Activated CD4-positive, alpha-beta memory T cell treated with anti-CD3 and anti-CD28 coated beads, Interleukin-2, amount 10 ng/mL, durations not matched to agents 7 days and 5 days (primary cell): Measurements from ENCODE around the gene NUDT14. TPM values are rescaled to one million over a fixed set of nuclear protein-coding genes. Genes with fewer than 3 reads are reported as not detected.

ENCODE experiments used
- CTCF ChIA-PET: fragments of 350-600 bp; sonication (Branson Sonifier 250); formaldehyde crosslinking; loops from one replicate; lab custom pipeline; 2021; ENCODE audit warnings: antibody characterized with exemption, inconsistent platforms; lab: Charles Lee
- POLR2A ChIA-PET: fragments of 350-600 bp; sonication (Branson Sonifier 250); formaldehyde crosslinking; loops from one replicate; lab custom pipeline; 2021; ENCODE audit warnings: antibody characterized with exemption; lab: Charles Lee
- DNase-seq: peaks from one replicate; pipeline ENCODE4 v3.0.0-alpha.2; 2020
- H3K27ac Mint-ChIP-seq: one replicate; pipeline ENCODE4 v1.8.0; 2021; ENCODE audit warnings: mild to moderate bottlenecking, mixed read lengths
- H3K27me3 Mint-ChIP-seq: one replicate; pipeline ENCODE4 v1.8.0; 2021; ENCODE audit warnings: mixed read lengths
- H3K36me3 Mint-ChIP-seq: one replicate; pipeline ENCODE4 v1.8.0; 2021; ENCODE audit warnings: low read depth, mixed read lengths
- H3K4me1 Mint-ChIP-seq: one replicate; pipeline ENCODE4 v1.8.0; 2021; ENCODE audit warnings: mixed read lengths
- H3K4me3 Mint-ChIP-seq: one replicate; pipeline ENCODE4 v1.8.0; 2021; ENCODE audit warnings: mild to moderate bottlenecking, mixed read lengths
- H3K9me3 Mint-ChIP-seq: one replicate; pipeline ENCODE4 v1.8.0; 2021; ENCODE audit warnings: mixed read lengths
- total RNA-seq, 2 experiments: library from RNA; stranded (reverse); gene quantifications; one replicate each; pipeline ENCODE4 v1.2.3, GENCODE V29; 2021

Gene NUDT14
- total RNA-seq, 2 experiments from 2014 or later: 23.8 to 24.9 TPM

- no peak for DNase-seq
- POLR2A ChIA-PET: no interaction called here
- peaks cover 6% of the 10 kb centered on the region for H3K9me3 Mint-ChIP-seq
- H3K27me3 Mint-ChIP-seq: peaks cover 28% of the 10 kb centered on the region
- no peak overlapping the region for H3K4me3 Mint-ChIP-seq
- H3K36me3 Mint-ChIP-seq: peaks cover 3% of the 10 kb centered on the region
- no peak overlapping the region for H3K27ac Mint-ChIP-seq
- H3K4me1 Mint-ChIP-seq: no peaks in the 10 kb centered on the region
- CTCF ChIA-PET: no interaction called here
Observed at GRCh38 chr14:105126126-105126980, 54.8 kb downstream of the NUDT14 start.

GRCh38 chr14:105124823-105125222 lies 56.3 kb downstream of the NUDT14 start:
- Mint-ChIP-seq H3K27ac (no peak overlapping the region), H3K4me3 (no peak overlapping the region), H3K4me1 (no peaks in the 10 kb centered on the region), H3K9me3 (peaks cover 13% of the 10 kb centered on the region), H3K27me3 (peaks cover 38% of the 10 kb centered on the region), H3K36me3 (peaks cover 3% of the 10 kb centered on the region)
- POLR2A ChIA-PET: no interaction called here
- CTCF ChIA-PET: no interaction called here
- DNase-seq: peak; percentile 12

GRCh38 chr14:105123981-105124765 lies 56.9 kb downstream of the NUDT14 start:
- Mint-ChIP-seq H3K9me3 (peaks cover 13% of the 10 kb centered on the region), H3K27me3 (peaks cover 39% of the 10 kb centered on the region), H3K4me1 (no peaks in the 10 kb centered on the region), H3K36me3 (peaks cover 3% of the 10 kb centered on the region), H3K27ac (no peak overlapping the region), H3K4me3 (no peak overlapping the region)
- DNase-seq: peak; percentile 5
- ChIA-PET POLR2A (interaction anchor here (1.2 kb wide), 1 partner anchor 39 kb away, joined by 3 read pairs; no protein-coding TSS in a partner anchor), CTCF (no interaction called here)

GRCh38 chr14:105123064-105123665 lies 57.9 kb downstream of the NUDT14 start:
- Mint-ChIP-seq H3K9me3 (peaks cover 13% of the 10 kb centered on the region), H3K36me3 (peaks cover 3% of the 10 kb centered on the region), H3K27me3 (peaks cover 40% of the 10 kb centered on the region), H3K27ac (no peak overlapping the region), H3K4me3 (no peak overlapping the region), H3K4me1 (no peaks in the 10 kb centered on the region)
- DNase-seq: no peak
- CTCF ChIA-PET: no interaction called here
- POLR2A ChIA-PET: interaction anchor here (1.2 kb wide), 1 partner anchor 40 kb away, joined by 3 read pairs; no protein-coding TSS in a partner anchor

Other genes with a start within 250 kb of the NUDT14 start
- not detected for gene AHNAK2, start 202.9 kb downstream of the NUDT14 start, total RNA-seq
- gene CLBA1, start 195.5 kb downstream of the NUDT14 start, total RNA-seq: under 1 TPM; 0.38 to 0.68 TPM
- 10 to 100 TPM; 57.1 to 57.5 TPM for gene CDCA4, start 160.2 kb downstream of the NUDT14 start, total RNA-seq
- 10 to 100 TPM; 51.2 to 51.4 TPM for gene GPR132, start 115.9 kb downstream of the NUDT14 start, total RNA-seq
- 1 to 10 TPM; 2.6 to 3.0 TPM for gene JAG2, start 12.5 kb downstream of the NUDT14 start, total RNA-seq
- 10 to 100 TPM; 44.2 to 45.7 TPM for gene BTBD6, start 67.2 kb upstream of the NUDT14 start, total RNA-seq
- gene BRF1, start 119.7 kb upstream of the NUDT14 start, total RNA-seq: 10 to 100 TPM; 37.4 to 40.7 TPM
- 10 to 100 TPM; 28.3 to 29.9 TPM for gene PACS2, start 133.4 kb upstream of the NUDT14 start, total RNA-seq
- gene TEX22, start 217.2 kb upstream of the NUDT14 start, total RNA-seq: 1 to 10 TPM; 2.6 to 4.4 TPM
- 100 to 1,000 TPM in 1 of 2 experiments, 10 to 100 TPM in 1; 98.5 to 103 TPM for gene MTA1, start 238.5 kb upstream of the NUDT14 start, total RNA-seq